HG02798 (cell line): Measurements from ENCODE around the gene DNAJB1.
"Not testable (repeated sequence)": the region's sequence is repeated elsewhere in the genome, so short reads cannot be mapped to it uniquely, and the experiment has no call there.

Experiments
- ATAC-seq: cut with Tn5 transposase; IDR thresholded peaks from one replicate; pipeline ENCODE4 v1.9.1; 2021; ENCODE audit warnings: mild to moderate bottlenecking; ENCODE audit not compliant: unreplicated experiment, poor library complexity

DNAJB1 gene

GRCh38 chr19:14517840-14518505 lies at the start of gene DNAJB1:
TSS of gene DNAJB1 (minus strand) at chr19:14518397. CDS start at chr19:14518349, 48 bp downstream.
- peak; percentile 69 for ATAC-seq

DNA sequence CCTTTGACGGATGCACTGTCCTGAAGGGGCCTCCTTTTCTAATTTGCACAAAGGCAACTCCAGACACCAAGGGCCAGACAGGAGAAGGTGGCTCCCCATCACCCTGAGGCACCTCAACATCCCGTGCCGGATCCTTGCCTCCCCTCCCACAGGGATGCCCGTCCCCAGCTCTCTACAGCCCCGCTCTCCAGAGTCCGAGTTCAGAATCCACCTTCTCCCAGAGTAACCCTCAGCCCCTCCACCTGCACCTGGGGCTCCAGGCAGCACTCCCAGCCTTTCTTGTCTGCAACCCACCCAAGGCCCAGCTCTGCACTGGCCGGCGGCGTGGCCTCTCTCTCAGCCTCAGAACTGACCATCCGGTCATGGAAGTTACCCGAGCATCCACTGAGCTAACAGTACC lies 48.9 kb upstream of the DNAJB1 start:
- ATAC-seq: no peak

DNA sequence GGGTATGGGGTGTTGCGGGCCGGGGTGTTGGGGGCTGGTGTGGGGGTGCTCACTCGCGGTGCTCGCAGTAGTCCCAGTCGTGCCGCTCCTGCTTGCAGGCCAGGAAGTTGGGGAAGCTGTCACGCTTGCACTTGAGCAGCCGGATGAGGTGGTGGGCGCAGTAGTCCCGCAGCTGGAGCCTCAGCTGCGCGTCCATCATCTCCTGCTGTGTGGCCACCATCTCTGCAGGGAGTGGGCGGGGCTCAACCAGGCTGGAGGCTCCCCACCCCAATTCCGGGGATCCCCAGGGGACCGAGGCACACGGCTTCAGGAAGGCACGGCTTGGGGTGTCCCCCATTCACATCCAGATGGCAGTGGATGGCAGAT lies 48.5 kb upstream of the DNAJB1 start:
- ATAC-seq: no peak

DNA sequence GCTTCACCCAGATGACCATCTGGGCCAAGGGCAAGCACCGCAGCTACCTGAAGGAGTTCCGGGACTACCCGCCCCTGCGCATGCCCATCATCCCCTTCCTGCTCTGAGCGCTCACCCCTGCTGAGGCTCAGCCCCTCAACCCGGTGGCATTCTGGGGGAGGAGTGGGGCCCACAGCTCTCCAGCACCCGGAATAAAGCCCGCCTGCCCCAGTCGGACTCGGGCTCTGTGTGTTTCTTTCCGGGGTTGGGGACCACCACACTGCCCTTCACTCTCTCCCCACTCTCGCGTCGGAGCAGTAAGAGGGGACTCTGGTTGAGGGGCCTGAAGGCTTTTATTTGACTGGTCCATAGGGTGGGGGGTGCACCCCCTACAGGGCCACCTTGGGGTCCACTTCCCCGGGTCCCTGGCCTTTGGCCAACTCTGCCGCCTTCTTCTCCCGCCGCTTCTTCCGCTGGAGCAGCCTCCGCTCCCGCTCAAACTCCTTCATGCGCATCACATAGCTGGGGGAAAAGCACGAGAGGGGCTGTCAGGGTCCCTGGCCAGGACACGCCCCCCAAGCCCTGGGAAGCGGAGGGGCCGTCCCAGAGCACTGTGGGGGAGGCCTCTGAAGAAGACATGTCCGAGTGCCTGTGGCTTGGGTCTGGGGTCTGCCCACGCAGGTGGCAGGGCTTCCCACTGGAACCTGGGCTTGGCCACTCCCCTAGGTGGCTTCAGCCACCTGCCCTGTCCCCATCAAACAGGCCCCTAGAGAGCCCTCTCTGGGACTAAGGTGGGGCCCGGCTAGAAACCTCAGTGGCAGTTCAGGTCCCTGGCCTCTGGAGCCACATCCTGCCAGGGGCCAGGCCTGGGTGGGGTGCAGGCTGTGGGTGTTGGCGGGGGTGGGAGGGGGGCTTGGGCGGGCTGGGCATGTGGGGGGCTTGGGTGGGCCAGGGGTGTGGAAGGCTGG lies 47.8 kb upstream of the DNAJB1 start:
- ATAC-seq: no peak

GRCh38 chr19:14565298-14565679 lies 47.1 kb upstream of the DNAJB1 start:
- ATAC-seq: no peak

DNA sequence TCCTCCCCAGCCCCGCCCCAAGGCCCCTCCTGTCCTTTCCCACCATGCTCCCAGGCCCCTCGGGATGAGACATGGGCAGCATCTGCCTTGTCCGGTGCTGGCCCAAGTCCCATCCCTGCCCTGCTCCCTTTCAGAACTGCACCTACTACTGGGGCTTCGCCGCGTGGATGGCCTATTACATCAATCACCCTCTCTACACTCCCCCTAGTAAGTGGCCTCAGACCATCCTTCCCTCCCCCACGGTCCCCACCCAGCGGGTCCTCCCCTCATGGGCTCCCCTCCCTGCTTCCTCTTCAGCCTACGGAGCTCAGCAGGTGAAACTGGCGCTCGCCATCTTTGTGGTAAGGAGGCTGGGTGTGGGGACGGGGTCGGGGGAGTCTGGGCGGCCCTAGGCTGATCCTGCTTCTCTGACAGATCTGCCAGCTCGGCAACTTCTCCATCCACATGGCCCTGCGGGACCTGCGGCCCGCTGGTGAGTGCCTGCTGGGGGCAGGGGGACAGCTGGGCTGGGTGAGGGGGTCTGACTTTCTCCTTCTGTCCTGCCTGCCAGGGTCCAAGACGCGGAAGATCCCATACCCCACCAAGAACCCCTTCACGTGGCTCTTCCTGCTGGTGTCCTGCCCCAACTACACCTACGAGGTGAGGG lies 46.6 kb upstream of the DNAJB1 start:
- ATAC-seq: not testable (repeated sequence)

GRCh38 chr19:14563989-14564651 lies 45.9 kb upstream of the DNAJB1 start:
- ATAC-seq: no peak

GRCh38 chr19:14563590-14563926 lies 45.4 kb upstream of the DNAJB1 start:
- ATAC-seq: no peak

GRCh38 chr19:14562660-14563589 lies 44.7 kb upstream of the DNAJB1 start:
- ATAC-seq: no peak

- no peak for ATAC-seq
Measured at GRCh38 chr19:14561847-14562351, 43.7 kb upstream of the DNAJB1 start.

GRCh38 chr19:14561249-14561648 lies 43.1 kb upstream of the DNAJB1 start:
- ATAC-seq: no peak

DNA sequence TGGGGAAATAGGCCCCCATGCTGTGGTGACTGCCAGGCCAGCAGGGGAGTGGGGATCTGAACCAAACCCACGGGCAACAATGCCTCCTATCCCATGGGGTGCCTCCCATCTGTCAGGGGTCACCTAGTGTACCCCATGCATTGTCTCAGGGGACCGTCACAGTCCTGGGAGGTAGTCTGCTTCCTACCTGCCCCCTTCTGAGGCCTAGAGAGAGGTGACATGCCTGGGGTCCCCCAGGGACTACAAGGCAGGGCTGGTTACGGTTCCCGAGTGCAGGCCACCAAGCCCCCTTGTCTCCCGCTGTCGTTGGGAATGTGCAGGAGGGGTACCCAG lies 42.5 kb upstream of the DNAJB1 start:
- no peak for ATAC-seq

DNA sequence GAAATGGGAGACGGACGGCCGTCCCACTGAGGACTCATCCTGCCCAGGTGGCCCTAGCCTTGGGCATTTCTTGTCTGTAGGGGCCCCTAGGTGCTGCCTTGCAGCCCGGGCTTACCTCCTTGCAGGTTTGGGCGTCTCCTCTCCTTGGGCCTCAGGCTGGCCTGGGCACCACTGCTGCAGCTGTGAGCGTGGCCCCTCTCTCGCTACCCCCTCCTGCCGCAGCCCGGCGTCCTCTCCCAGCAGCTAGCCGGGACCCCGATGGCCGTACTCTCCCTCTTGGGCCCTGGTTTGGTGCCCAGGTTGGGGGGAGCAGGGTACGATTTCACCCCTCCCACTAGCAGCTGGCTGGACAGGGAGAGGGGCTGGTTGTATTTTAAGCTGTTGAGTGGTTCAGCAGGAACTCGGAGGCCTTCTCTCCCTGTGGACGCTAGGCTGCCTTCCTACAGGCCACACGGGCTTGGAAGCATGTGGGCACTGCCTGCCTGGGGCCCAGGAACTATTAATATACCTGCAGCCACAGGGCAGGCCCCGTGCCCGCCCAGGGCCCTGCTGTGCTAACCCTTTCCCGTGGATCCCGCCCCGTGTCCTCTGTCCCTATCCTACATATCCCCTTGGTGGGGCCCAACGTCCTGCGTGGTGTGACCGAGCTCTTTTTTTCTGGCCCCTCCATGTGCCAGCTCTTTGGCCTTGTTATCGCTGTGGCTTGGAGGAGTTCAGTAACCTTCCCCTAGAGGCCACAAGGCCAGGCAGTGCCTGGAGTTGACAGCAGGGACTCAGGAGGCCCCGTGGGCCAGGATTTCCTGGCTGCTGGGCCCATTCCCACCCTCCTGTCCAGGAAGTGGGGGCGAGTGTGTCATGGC lies 41.9 kb upstream of the DNAJB1 start:
- ATAC-seq: no peak

DNA sequence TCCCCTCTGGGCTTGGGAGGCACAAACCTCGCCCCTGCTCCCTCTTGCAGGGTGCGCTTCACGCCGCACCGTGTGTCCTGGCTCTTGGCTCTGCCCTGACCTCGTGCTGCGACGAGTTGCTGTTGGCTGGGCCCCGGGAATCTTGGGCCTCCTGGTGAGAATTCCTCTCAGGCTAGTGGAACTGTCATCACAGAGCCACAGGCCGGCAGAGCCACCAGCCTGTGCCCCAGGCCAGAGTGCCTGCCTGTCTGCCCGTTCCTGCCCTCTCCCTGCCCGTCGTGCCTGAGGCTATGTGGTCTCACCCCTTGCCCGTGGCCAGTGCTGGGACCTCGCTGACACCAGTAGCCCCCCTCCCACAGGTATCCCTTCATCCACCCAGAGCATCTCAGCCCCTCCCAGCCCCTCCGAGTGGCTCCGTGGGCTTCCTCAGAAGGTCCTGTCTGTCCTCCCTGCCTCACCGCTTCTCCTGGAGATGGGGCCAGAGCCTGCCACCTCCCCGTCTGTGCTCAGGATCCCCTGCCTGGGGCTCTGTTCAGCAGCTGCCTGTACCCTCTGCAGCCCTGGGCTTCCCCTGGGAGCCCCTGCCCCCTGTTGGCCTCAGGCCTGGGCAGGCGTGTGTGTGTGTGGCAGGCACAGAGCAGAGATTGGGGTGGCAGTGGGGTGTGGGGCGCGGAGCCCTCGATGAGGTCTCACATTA lies 40.3 kb upstream of the DNAJB1 start:
- no peak for ATAC-seq

GRCh38 chr19:14556662-14557188 lies 38.5 kb upstream of the DNAJB1 start:
- peak; percentile 63 for ATAC-seq

DNA sequence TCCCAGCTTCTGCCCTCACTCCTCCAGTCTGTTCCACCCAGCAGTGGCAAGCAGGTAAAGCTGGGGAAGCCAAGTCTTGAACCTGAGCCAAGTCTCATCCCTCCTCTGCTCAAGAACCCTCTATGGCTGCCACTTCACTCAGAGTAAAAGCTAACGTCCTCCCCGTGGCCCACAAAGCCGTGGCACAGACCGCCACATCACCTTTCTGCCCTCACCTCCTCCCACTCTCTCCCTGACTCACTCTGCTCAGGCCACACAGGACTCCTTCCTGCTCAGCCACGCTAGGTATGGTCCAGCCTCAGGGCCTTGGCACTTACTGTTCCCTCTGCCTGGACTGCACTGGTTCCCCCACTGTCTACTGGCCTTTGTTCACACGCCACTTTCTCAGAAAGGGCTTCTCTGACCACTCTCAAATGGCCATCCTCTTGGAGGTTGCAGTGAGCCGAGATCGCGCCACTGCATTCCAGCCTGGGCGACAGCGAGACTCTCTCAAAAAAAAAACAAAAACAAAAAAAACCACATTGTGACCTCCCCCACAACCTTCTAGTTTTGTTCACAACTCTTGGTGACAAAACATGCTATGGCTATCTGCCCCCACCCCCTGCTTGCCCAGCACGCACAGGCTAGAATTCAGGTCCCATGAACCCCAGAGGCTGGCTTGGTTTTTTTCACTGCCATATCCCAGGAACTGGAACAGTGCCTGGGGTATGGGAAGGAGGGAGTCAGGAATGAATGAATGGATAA lies 37.9 kb upstream of the DNAJB1 start:
- ATAC-seq: no peak

DNA sequence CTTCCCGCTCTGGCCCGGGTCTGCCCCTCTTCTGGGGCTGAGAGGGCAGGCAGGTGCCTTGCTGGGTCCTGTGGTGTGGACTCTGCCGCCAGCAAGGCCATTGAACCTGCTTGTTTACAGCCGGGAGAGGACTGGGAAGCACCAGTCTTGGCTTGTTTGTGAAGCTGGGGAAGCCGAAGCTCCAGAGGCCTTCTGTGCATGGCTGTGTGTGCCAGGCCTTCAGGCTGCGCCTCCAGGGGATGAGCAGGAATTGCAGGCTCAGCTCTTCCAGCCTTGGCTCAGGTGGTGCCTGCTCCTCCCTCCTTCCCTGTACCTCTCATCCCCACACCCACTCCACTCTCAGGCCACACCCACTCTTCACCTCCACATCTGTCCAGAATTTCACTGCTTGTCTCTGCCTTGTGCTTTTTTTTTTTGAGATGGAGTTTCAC lies 36.2 kb upstream of the DNAJB1 start:
- ATAC-seq: no peak
